ENCODE measurements around the gene TGFBR3L.

GRCh38 chr19:7919610-7920518, 5.2 kb downstream of the TGFBR3L start, which contains the start of gene SNAPC2:
- TF ChIP-seq EZH2 (IDR thresholded peaks at IDR 0.05; ENCODE audit: insufficient read depth, low read length): no peak
- TF ChIP-seq CTCF (IDR thresholded peaks at IDR 0.05; ENCODE audit: insufficient read depth, low read depth, low read length): no peak

Measured in astrocyte (in vitro differentiated cells and primary cell).